ENCODE results near the gene ARHGAP10. TPM values are rescaled to one million over a fixed set of nuclear protein-coding genes. Genes with fewer than 3 reads are reported as not detected.
A peak's percentile ranks its signal among the peaks of the same experiment; 100 is the strongest.

The ARHGAP10 gene
- total RNA-seq, 1 experiment from 2014 or later = 36.6 TPM

- POLR2A ChIA-PET = no interaction called here
- intact Hi-C loops (cut with micrococcal nuclease; ENCODE audit: unreplicated experiment) = no loop called here
- peaks cover 37% of the 10 kb centered on the region for H3K4me1 Mint-ChIP-seq (ENCODE audit: low read depth, unreplicated experiment)
Measured at GRCh38 chr4:147960971-147961370, 229.1 kb downstream of the ARHGAP10 start.

GRCh38 chr4:147963839-147964238 lies 232.0 kb downstream of the ARHGAP10 start:
- no peak for TF ChIP-seq CTCF (IDR thresholded peaks at IDR 0.05; ENCODE audit: insufficient read depth in 1 of 2, low read depth in 1 of 2, low read length in 1 of 2, severe bottlenecking in 1 of 2, unreplicated experiment in 1 of 2)
- peaks cover 9% of the 10 kb centered on the region for H3K9me3 Mint-ChIP-seq (ENCODE audit: unreplicated experiment)
- POLR2A ChIA-PET = no interaction called here
- intact Hi-C loops (cut with micrococcal nuclease; ENCODE audit: unreplicated experiment) = no loop called here
- CTCF ChIA-PET = no interaction called here
- no peak overlapping the region for H3K27ac Mint-ChIP-seq (ENCODE audit: unreplicated experiment)
- no peaks in the 10 kb centered on the region for H3K27me3 Mint-ChIP-seq (ENCODE audit: insufficient read depth, unreplicated experiment)
- peaks cover 26% of the 10 kb centered on the region for H3K36me3 Mint-ChIP-seq (ENCODE audit: insufficient read depth, unreplicated experiment)
- Histone ChIP-seq H3K4me1 (peaks cover 13% of the 10 kb centered on the region; the same call in 1 of the 2 replicates), H3K9me3 (no peaks in the 10 kb centered on the region), H3K4me3 (ENCODE audit: low read depth, low read length) (no peak overlapping the region), H3K27me3 (replicated peaks; ENCODE audit: control insufficient read depth, insufficient read depth, low read length) (no peaks in the 10 kb centered on the region), H3K36me3 (ENCODE audit: control insufficient read depth, insufficient read depth, low read length) (no peaks in the 10 kb centered on the region)
- no peak for DNase-seq
- H3K4me3 Mint-ChIP-seq (ENCODE audit: unreplicated experiment) = no peak overlapping the region
- H3K4me1 Mint-ChIP-seq (ENCODE audit: low read depth, unreplicated experiment) = peaks cover 40% of the 10 kb centered on the region
- no TSS peak for BruUV-seq (replicated peaks)

More at GRCh38 chr4:147960971-147961370, 229.1 kb downstream of the ARHGAP10 start:
- no peak overlapping the region for H3K4me3 Mint-ChIP-seq (ENCODE audit: unreplicated experiment)
- BruUV-seq (replicated peaks) = no TSS peak
- TF ChIP-seq CTCF (IDR thresholded peaks at IDR 0.05; ENCODE audit: insufficient read depth in 1 of 2, low read depth in 1 of 2, low read length in 1 of 2, severe bottlenecking in 1 of 2, unreplicated experiment in 1 of 2) = no peak
- no peaks in the 10 kb centered on the region for H3K27me3 ChIP-seq (replicated peaks; ENCODE audit: control insufficient read depth, insufficient read depth, low read length)
- peaks cover 9% of the 10 kb centered on the region for H3K9me3 Mint-ChIP-seq (ENCODE audit: unreplicated experiment)
- peaks cover 27% of the 10 kb centered on the region for H3K36me3 Mint-ChIP-seq (ENCODE audit: insufficient read depth, unreplicated experiment)
- H3K4me1 ChIP-seq = peaks cover 13% of the 10 kb centered on the region; the same call in 1 of the 2 replicates
- CTCF ChIA-PET = no interaction called here
- H3K27ac Mint-ChIP-seq (ENCODE audit: unreplicated experiment) = peak overlapping the region; percentile 80
- H3K4me3 ChIP-seq (ENCODE audit: low read depth, low read length) = no peak overlapping the region
- no peaks in the 10 kb centered on the region for H3K36me3 ChIP-seq (ENCODE audit: control insufficient read depth, insufficient read depth, low read length)
- DNase-seq = no peak
- H3K9me3 ChIP-seq = no peaks in the 10 kb centered on the region
- no peaks in the 10 kb centered on the region for H3K27me3 Mint-ChIP-seq (ENCODE audit: insufficient read depth, unreplicated experiment)

GRCh38 chr4:147964266-147964880 lies 232.5 kb downstream of the ARHGAP10 start:
- Mint-ChIP-seq H3K4me3 (ENCODE audit: unreplicated experiment) (no peak overlapping the region), H3K27me3 (ENCODE audit: insufficient read depth, unreplicated experiment) (no peaks in the 10 kb centered on the region), H3K4me1 (ENCODE audit: low read depth, unreplicated experiment) (peaks cover 40% of the 10 kb centered on the region), H3K27ac (ENCODE audit: unreplicated experiment) (no peak overlapping the region), H3K9me3 (ENCODE audit: unreplicated experiment) (peaks cover 9% of the 10 kb centered on the region), H3K36me3 (ENCODE audit: insufficient read depth, unreplicated experiment) (peaks cover 26% of the 10 kb centered on the region)
- Histone ChIP-seq H3K4me1 (peaks cover 13% of the 10 kb centered on the region; the same call in 1 of the 2 replicates), H3K9me3 (no peaks in the 10 kb centered on the region), H3K36me3 (ENCODE audit: control insufficient read depth, insufficient read depth, low read length) (no peaks in the 10 kb centered on the region), H3K4me3 (ENCODE audit: low read depth, low read length) (no peak overlapping the region), H3K27me3 (replicated peaks; ENCODE audit: control insufficient read depth, insufficient read depth, low read length) (no peaks in the 10 kb centered on the region)
- intact Hi-C loops (cut with micrococcal nuclease; ENCODE audit: unreplicated experiment) = no loop called here
- CTCF ChIA-PET = no interaction called here
- no peak for DNase-seq
- POLR2A ChIA-PET = no interaction called here
- no TSS peak for BruUV-seq (replicated peaks)
- no peak for TF ChIP-seq CTCF (IDR thresholded peaks at IDR 0.05; ENCODE audit: insufficient read depth in 1 of 2, low read depth in 1 of 2, low read length in 1 of 2, severe bottlenecking in 1 of 2, unreplicated experiment in 1 of 2)
